ENCODE measurements around the gene F7. TPM values are rescaled to one million over a fixed set of nuclear protein-coding genes. Genes with fewer than 3 reads are reported as not detected.

Gene F7
- total RNA-seq, 4 donors from 2014 or later: 0.17 TPM; not detected in 3

- TF ChIP-seq CTCF (IDR thresholded peaks at IDR 0.05; ENCODE audit: low read depth): no peak
Measured at GRCh38 chr13:113102727-113103126, 2.9 kb upstream of the F7 start.

GRCh38 chr13:113103646-113104045 lies 1.9 kb upstream of the F7 start:
- TF ChIP-seq CTCF (IDR thresholded peaks at IDR 0.05; ENCODE audit: low read depth): no peak

GRCh38 chr13:113105921-113106452 lies 396 bp downstream of the F7 start:
- TF ChIP-seq CTCF (IDR thresholded peaks at IDR 0.05; ENCODE audit: low read depth): no peak

- TF ChIP-seq CTCF (IDR thresholded peaks at IDR 0.05; ENCODE audit: low read depth): no peak
Measured at GRCh38 chr13:113106711-113107351, 1.2 kb downstream of the F7 start.

- no peak for TF ChIP-seq CTCF (IDR thresholded peaks at IDR 0.05; ENCODE audit: low read depth)
Measured at GRCh38 chr13:113109151-113110047, 3.8 kb downstream of the F7 start.

GRCh38 chr13:113110048-113110851 lies 4.7 kb downstream of the F7 start:
- TF ChIP-seq CTCF (IDR thresholded peaks at IDR 0.05; ENCODE audit: low read depth): no peak
